NCI-H1105 treated with DMSO at 0.1 percent for 48 hours (cell line): ENCODE measurements around the gene PAM16.
"Not testable (repeated sequence)": the region's sequence is repeated elsewhere in the genome, so short reads cannot be mapped to it uniquely, and the experiment has no call there.

ENCODE experiments used
- DNase-seq: peaks from one replicate; lab custom pipeline; 2025; lab: John Stamatoyannopoulos, UW

Gene PAM16

DNA sequence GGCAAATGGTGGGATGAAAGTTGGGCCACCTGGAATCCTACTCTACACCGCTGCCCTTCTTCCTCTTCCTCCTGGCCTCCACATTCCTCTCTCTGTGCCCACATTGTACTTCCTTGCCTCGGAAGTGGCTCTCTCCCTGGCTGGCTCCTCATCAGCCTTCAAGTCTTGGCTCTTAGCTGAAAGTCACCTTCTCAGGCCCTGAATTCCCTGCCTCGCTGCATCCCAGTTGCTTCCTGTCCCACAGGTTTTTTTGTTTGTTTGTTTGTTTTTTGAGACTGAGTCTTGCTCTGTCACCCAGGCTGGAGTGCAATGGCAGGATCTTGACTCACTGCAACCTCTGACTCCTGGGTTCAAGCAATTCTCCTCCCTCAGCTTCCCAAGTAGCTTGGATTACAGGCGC is 2.6 kb upstream of the PAM16 start:
- no peak for DNase-seq

DNA sequence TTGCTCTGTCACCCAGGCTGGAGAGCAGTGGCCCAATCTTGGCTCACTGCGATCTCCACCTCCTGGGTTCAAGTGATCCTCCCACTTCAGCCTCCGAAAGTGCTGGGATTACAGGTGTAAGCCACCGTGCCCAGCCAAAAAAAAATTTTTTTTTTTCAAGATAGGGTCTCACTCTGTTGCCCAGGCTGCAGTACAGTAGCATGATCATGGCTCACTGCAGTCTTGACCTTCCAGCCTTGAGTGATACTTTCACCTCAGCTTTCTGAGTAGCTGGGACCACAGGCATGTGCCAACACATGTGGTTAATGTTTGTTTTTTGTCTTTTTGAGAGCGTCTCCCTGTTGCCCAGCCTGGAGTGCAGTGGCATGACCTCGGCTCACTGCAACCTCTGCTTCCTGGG is 1.7 kb upstream of the PAM16 start:
- no peak for DNase-seq

DNA sequence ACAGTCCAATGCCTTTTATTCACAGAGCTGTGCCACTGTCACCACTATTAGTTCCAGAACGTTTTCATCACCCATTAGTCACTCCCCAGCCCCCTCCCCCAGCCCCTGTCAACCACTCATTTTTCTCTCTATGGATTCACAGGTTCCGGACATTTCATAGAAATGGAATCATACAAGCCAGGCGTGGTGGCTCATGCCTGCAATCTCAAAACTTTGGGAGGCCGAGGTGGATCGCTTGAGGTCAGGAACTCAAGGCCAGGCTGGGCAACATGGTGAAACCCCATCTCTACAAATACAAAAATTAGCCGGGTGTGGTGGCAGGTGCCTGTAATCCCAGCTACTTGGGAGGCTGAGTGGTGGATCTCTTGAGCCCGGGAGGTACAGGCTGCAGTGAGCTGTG is 759 bp upstream of the PAM16 start:
- DNase-seq, result no peak

DNA sequence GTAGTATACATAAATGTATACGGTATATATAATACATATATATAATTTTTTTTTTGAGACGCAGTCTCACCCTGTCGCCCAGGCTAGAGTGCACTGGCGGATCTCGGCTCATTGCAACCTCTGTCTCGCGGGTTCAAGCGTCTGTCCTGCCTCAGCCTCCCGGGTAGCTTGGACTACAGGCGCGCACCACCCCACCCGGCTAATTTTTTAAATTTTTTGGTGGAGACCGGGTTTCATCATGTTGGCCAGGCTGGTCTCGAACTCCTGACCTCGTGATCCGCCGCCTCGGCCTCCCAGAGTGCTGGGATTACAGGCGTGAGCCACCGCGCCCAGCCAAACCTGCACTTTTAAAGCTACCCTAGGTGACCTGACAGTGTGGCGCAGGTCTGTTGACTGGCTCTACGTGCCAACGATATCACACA is 745 bp downstream of the PAM16 start:
- no peak for DNase-seq

DNA sequence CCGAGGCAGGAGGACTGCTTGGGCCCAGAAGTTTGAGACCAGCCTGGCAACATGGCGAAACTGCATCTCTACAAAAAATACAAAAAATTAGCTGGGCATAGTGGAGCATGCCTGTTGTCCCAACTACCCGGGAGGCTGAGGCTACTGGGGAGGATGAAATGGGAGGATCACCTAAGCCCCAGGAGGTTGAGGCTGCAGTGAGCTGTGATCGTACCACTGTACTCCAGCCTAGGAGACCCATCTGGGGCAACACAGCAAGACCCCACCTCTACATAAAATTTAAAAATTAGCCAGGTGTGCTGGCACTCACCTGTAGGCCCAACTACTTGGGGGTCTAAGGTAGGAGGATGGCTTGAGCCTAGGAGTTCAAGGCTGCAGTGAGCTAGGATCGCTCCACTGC is 1.8 kb downstream of the PAM16 start:
- DNase-seq, result no peak

DNA sequence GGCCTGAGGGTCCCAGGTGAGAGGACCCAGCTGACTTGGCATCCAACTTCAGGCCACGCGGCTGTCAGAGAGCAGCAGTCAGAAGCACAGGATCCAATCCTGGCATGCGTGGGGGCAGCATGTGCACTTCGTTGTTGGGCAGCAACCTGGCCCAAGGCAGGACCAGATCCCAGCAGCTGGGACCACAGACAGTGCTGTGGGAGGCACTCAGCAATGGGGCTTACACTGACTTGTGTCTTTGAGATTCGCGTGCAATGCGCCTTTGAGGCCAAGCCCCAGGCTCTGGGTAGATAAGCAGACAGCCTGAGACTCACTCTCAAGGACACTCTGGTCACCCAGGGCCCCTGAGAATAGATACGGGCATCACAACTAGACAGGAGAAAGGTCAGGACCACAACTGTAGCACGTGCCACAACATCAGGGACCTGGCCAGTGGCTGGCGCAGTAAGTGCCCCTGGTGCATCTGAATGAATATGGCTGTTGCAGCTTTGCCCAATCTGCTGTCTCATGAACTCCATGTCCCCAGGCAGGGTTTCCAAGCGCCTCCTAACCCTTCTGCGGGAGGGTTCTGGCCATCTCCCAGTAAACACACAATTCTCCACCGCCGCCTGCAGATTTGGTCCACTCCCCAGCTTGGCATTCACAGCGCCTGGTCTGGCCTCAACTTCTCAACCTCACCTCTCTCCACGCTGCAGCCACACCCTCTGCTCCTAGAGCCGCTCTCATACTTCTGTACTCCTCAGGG is 3.2 kb downstream of the PAM16 start:
- no peak for DNase-seq

DNA sequence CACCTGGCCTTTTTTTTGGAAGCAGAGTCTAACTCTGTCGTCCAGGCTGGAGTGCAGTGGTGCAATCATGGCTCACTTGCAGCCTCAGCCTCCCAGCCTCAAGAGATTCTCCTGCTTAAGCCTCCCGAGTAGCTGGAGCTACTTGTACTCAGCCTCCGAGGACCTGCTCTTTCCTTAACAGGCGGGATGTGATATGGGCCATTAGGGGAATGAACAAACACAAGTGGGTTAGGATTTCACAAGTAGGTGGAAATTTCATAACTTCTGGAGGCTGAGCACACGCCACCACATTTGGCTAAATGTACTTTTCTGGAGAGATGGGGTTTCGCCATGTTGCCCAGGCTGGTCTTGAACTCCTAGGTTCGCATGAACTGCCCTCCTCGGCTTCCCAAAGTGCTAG is 4.1 kb downstream of the PAM16 start:
- no peak for DNase-seq

DNA sequence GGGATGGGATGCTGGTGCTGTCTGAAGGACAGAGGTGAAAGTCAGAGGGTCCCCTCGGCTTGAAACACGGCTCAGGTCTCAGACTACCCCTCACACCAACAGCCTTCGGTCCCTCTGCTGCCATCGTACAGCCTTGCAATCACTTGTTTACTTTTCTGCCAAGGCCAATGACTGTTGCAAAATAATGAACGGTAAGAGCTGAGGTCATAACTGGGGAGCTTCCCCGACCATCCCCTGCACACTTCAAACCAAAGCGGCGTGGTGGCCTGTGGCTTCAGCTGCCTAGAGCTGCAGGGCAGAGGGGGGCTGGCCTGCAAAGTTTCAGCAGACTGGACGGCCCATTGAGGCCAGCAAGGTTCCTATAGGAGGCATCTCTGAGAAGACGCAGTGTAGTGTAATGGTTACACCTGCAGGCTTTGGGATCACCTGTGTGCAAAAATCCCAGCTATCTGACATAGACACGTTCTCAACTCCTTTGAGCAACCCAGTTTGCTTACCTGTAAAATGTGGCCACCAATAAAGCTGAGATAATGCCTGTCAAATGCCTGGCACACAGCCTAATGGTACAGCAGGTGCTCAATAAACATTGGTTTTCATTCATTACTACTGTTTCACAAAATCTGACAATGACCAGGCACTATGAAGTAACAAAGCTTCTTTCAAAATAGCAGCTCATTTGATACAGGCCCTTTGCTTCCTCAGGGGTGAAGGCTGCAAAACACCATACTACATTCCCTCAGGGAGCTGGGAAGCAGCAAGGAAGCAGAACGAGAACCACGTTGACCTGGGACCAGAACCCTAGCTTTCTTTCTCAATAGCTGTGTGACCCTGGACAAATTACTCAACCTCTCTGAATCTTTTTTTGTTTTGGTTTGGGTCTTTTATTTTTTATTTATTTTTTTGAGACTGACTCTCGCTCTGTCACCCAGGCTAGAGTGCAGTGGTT is 5.0 kb downstream of the PAM16 start:
- DNase-seq, result peak; percentile 21

DNA sequence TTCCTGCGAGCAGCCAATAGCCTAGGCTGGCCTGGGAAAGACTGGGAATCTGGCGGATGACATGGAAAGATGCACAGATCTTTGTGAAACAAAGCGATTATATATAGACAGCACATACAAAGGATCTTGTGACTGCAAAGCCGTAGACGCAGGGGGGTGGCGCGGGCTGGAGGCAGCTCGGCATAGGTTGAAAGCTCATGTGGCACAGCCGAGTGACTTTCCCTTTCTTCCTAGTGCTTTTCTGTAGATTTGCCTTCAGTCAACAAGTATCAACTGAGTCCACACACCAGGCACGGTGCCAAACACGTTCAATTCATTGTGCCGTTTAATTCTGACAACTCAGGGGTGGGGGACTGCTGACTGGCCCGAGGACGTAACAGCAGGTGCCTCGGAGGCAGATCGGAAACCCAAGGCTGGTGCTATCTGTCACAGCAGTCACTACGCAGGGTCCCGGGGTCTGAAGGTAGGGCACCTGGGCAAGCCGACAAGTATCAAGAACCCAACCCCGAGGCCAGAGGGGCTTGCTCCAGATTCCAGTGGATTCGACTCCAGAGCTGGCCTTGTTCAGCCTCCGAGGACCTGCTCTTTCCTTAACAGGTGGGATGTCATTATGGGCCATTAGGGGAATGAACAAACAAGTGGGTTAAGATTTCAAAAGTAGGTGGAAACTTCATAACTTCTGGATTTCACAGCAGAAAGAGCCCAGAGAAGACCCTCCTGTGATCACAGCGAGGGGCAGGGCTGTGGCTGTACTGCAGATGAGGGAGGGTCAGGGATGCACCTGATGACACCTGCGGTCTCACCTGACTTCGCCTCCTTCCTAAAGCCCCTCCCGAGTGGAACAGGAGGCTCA is 5.9 kb downstream of the PAM16 start:
- peak; percentile 67 for DNase-seq

DNA sequence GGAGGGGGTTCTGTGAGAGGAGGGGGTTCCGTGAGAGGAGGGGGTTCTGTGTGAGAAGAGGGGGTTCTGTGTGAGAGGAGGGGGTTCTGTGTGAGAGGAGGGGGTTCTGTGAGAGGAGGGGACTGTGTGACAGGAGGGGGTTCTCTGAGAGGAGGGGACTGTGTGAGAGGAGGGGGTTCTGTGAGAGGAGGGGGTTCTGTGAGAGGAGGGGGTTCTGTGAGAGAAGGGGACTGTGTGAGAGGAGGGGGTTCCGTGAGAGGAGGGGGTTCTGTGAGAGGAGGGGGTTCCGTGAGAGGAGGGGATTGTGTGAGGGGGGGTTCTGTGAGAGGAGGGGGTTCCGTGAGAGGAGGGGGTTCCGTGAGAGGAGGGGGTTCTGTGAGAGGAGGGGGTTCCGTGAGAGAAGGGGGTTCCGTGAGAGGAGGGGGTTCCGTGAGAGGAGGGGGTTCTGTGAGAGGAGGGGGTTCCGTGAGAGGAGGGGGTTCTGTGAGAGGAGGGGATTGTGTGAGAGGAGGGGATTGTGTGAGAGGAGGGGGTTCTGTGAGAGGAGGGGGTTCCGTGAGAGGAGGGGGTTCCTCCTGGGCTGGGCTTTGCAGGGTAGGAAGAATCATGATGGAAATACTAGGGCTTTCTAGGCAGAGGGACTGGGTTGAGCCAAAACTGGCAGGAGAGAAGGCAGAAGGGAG is 6.7 kb downstream of the PAM16 start:
- DNase-seq, result not testable (repeated sequence)

DNA sequence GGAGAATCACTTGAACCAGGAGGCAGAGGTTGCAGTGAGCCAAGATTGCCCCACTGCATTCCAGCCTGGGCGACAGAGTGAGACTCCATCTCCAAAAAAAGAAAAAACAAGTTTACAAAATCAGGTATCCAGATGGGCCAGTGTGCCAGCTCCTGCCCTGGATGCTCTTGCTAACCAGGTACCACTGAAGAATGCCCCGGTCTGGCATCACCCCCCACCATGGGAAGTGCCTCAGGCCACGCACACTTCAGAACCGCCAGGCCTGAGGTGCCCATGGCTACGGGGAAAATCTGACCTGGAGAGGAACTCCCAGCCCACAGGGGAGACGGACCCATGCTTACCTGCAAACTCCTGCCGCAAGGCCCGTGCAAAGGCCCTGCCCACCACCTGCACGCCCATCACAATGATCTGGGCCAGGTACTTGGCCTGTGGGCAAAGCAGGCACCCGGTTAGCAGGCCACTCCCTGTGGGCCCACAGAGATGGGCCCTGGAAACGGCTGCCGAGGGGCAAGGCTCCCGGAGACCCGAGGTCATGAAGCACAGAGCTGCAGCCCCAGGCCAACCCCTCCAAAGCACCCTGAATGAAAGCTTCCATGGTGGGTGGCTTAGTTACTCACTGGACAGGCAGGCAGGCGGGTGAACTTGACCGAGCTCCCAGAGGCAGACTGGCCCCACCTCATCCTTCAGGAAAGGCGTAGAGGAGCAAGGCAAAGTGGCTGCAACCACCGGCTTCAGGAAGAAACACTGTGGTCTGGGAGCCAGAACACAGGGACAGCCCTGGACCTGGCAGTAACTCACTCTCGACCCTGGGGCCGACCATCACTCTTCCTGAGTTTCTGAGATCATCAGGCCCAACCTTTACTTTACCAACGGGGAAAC is 8.0 kb downstream of the PAM16 start:
- no peak for DNase-seq

DNA sequence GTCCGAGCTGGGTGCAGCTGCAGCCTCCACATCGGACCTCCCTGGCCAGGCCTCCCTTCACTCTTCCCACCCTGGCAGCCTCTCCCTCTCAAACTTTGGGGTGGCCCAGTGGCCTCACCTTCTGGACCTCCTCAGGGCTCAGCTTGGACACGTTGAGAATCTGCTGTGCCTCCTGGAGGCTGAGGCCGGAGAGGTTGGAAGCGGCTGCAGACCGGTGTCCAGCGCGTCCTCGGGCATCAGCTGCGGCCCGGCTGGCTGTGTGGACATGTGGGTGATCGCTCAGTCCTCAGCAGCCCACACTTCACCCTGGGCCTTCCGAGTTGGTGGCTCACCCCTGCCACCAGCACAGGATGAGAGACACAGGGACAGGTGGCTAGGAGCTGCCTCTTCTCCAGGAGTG is 9.9 kb downstream of the PAM16 start:
- no peak for DNase-seq

DNA sequence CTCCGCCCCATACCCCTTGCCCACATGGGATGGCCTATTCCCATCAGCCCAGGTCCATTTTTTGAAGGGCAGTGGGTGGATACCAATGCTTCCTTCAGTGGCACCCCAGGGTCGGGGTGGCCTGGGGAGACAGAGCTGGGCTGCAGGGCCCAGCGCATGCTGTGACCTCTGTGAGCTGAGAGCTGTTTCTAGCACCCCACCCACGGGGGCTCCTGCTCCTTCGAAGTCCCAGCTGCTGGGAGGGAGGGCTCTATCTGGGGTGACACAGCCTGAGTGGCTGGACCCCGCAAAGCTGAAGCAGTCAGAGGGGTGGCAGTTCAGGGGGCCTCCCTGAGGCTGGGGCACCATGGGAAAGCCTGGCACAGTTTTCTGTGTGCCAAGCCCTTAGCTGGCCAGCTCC is 10.7 kb downstream of the PAM16 start:
- no peak for DNase-seq

DNA sequence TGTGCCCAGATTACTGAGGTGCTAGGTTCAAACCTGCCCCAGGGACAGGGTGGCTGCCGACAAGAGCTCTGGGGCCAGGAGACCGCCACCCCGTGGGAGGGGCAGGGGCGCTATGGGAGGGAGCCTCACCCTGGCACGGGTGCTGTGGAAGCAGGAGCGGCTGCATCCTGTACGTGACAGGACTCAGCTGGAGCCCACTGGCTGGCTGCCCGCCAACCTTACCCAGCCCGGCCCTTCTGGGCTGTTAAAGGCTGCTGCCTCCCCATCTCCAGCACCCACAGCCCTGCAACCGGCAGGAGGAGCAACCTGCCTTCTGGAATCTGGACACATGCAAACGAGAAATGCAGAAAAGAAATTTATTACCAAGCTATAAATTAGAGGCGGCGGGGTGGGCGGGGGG is 11.2 kb downstream of the PAM16 start:
- DNase-seq, result peak; percentile 27

DNA sequence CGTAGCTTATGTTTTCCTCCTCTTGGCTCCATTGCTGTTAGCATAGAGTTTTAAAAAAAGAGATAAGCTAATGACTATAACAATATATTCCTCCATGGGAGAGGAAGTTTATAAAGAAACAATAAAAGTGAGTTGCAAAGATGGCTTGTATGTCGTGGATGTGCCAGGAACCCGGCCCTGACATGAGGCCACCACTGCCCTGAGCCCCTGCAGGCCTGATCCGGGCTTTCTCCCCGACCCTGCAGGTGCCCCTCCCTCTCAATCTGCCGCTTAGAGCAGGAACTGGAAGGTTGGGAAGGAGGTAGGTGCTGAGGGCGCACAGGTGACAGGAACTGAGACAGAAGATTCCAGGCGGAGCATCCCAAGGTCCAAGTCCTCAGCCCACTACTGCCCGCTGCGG is 11.7 kb downstream of the PAM16 start:
- DNase-seq, result no peak

DNA sequence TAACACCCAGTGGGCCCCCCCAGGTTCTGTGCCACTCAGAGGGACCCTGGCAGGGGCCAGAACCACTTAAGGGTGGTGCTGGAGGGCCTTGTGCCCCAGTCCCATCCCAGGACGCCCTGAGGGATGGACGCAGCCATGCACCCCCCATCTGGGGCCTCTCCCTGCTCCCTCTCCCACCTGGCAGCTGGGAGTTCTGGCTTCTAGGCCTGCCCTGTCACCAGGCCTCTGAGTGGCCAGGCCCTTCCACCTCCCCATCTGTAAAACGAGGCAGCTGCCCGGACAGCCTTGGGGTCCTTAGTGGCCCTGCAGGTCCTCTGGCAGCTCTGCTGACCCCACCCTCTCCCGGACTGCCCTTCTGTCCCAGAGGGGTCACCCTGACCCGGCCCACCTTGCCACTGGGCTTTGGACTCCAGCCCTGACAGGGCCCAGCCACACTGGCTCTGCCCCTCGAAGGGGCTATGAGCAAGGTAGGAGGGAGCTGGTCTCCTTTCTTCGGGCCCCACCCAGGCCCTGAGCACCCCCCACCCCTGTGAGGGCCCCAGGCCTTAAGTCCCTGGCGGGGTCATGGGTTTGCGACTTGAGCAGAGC is 12.3 kb downstream of the PAM16 start:
- no peak for DNase-seq

DNA sequence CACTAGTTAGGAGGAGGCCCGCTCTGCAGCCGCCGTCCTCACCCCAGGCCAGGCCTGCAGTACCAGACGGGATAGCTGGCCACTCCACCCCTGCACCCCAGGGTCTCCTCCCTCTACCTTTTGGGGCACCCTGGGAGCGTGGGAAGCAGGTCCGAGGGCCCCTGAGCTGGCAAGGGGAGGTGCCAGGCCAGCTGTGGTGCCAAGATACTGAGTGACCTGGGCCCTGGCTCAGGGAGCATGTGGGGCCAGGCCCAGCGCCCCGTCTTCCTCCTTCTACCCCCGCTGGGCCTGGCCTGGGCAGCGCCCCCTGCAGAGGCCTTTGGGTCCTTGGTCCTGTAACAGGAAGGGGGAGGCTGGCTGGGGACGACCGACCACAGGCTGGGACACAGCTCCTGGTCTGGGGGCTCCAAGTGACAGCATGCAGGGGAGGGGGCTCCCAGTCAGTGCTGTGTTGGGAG is 13.0 kb downstream of the PAM16 start:
- DNase-seq, result no peak

DNA sequence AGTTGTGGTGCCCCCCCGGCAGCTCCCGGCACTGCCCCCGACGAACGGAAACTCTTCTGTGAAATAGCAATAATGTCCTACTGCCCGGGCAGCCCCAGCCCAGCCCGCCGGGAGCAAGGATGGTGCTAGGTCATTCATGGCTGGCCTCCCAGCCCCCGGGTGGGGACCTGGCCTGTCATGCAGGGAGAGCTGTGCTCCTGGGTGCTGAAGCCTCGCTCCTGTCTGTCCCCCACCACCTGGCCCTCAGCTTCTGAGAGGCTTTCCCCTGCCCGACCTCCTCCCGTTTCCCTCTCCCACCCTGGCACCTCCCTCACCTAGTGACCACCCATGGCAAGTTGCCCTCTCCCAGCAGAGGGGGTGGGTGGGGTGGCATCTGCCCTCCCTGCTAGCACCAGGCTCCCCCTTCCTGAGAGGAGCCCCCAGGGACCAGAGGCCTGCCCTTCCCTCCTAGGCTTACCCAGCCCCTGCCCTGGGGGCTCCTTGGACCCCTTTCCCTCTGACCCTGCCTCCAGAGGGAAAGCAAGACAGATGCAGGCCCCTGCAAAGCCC is 13.5 kb downstream of the PAM16 start:
- DNase-seq, result no peak

DNA sequence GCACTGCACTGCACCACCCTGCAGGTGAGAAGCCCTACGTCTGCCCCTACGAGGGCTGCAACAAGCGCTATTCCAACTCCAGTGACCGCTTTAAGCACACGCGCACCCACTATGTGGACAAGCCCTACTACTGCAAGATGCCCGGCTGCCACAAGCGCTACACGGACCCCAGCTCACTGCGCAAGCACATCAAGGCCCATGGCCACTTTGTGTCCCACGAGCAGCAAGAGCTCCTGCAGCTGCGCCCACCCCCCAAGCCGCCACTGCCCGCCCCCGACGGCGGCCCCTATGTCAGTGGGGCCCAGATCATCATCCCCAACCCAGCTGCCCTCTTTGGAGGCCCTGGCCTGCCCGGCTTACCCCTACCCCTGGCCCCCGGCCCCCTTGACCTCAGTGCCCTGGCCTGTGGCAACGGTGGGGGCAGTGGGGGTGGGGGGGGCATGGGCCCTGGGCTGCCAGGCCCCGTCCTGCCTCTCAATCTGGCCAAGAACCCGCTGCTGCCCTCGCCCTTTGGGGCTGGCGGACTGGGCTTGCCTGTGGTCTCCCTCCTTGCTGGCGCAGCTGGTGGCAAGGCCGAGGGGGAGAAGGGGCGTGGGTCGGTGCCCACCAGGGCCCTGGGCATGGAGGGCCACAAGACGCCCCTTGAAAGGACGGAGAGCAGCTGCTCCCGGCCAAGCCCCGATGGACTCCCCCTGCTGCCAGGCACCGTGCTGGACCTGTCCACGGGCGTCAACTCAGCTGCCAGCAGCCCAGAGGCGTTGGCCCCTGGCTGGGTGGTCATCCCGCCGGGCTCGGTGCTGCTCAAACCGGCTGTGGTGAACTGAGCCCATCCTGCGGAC is 14.2 kb downstream of the PAM16 start:
- no peak for DNase-seq
